Forelimb muscle (tissue), 1 donor: ENCODE data around the gene NHLRC4. TPM values are rescaled to one million over a fixed set of nuclear protein-coding genes. Genes with fewer than 3 reads are reported as not detected.

Experiments
- DNase-seq: peaks from one replicate; pipeline ENCODE4 v3.0.0-alpha.2; 2013; ENCODE audit warnings: low read depth
- polyA plus RNA-seq: library from polyadenylated mRNA; unstranded; fragments of 120-200 nt; gene quantifications from one replicate; pipeline ENCODE4 v1.2.1, GENCODE V29; 2013; ENCODE audit not compliant: insufficient read length

The NHLRC4 gene
- polyA plus RNA-seq, 1 donor: 0.99 TPM

DNA sequence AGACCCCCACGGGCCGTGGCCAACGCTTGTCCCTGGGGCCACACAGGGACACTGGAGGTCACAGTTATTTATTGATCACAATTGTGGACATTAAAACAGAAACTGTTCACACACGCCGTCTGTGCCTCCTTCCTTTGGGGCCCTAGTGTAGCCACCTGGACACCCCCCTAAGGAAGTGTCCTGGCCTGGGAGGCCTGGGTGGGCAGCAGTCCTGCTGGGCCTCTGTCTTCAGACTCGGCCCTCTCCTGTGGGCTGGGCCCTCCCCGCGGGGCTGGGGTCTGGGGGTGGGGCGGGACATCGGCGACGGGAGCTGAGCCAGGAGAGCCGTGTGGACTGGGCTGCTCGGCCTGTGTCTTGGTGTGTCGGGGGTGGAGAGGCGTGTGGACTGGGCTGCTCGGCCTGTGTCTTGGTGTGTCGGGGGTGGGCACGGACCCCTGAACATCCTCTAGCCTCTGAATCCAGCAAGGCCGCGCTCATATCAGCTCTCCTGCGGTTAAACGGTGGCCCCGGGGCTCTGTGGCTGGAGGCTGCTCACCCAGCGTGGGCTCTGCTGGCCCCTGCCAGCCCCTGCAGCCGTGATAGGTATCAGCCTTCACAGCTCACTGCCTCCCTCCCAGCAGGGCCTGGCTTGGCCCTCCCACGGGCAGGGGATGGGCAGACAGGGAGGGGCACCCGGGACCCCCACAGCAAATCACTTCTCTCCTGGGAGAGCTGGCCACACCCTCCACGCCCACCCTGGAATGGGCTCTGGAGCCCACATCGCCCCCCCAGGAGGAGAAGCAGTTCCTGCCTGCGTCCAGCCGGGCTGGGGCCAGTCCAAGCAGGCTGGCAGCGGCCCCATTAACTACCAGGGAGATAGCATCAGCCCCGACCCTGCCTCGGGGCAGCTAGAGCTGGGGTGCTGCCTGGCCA, 1.1 kb upstream of the NHLRC4 start:
- no peak for DNase-seq

DNA sequence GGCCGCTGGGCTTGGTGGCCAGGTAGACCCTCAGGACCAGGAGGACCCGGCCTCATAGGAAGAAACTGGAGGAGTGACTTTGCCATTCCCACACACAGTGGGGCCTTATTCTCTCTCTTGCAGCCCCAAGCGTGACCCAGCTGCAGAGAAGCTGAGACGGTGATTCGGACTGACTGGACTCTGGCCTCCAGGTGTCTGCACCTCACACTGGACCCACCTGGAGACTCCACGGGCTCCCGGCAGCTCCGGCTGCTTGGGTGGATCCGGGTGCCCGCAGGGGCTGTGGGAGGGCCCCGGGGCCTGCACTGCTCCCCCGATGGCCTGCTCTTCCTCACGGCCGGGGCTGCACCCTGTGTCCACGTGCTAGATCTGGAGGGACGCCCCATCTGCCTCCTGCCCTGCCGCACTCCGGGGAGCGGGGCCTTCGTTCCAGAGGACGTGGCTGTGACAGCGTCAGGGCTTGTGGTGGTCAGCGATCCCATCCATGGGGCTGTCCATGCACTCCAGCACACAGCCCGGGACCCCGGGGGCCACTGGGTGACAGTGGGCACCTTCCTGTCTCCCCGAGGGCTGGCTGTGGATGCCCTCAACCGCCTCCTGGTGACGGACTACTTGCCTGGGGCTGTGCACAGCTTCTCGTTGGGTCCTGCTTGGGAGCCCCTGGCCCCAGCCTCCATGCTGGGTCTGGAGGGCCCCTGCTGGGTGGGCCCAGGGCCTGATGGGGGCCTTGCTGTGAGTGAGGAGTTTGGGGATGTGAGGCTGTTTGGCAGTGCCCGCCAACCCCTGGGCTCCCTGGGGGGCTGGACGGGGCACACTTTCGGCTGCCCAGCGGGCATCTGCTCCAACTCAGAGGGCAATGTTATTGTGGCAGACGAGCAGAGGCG, 810 bp downstream of the NHLRC4 start:
- DNase-seq: no peak

DNA sequence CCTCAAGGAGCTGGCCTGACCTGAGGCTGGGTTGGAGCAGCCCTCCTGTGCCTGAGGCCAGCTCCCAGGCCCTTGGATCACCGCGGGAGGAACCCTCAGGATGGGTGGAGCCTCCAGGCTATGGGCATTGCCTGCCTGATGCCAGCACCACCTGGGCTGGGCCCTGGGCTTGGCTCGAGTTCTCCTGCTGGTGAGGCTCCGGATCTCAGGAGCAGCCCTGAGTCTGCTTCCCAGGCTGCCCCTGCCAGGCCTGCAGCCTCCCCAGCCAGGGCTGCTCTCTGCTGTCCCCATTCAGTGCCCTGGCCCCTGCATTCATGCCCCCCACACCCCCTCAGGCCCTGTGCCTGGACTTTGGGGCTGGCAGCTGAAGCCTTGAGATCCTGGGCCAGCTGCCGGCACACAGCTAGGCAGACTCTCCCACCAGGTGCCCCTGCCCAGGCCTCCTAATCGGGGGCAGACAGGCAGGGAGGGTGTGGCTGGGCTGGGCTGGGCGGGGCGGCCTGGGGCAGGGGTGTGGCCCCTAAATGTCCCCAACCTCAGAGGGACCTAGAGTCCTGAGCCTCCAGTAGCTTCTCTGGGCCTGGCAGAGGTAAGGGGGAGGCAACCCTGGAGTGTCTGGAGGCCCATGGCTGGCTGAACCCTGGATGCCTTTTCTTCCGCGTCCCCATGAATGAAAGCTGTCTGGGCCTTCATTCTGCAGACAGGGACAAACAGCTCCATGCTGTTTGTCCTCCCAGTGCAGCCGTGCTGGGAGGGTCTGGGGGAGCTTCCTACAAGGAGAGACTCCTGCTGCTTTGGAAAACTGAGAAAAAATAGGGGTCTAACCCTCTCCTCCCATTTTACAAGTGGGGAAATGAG, 1.8 kb downstream of the NHLRC4 start:
- DNase-seq: no peak

DNA sequence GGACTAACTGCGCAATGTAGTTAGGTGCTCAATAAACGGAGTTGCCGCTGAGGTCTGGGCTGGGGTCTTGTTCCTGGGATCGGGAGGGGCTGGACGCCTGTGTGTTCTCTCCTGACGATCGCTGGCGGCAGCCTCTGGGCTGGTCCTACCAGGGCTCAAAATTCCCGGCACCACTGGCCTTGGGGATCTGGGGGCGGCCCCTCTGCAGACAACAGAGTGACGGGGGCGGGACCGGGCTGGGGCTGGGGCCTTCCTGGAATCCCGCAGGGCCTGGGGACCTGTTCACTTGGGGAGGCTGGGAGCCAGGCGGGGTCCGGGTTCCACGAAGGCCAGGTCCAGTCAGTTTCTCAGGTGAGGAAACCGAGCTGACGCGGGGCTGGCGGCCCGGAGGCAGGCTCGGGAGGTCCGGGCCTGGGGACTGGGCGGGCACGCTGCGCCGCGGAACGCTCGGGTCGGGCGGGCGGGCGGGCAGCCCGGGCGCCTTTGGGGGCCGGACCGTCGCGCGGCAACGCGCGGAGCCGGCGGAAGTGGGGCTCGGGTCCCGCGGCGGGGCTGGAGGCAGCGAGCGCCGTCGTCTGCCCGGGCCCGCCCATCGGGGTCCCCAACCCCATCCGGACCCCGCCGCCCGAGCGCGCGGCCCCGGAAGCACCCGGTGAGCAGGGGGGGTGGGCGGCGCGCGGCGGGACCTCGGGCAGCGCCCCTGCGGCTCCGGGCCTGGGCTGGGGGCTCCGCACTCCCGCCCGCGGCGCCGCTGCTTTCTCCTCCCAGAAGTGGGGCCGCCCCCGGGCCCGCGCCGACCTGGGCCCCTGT, 2.8 kb downstream of the NHLRC4 start, which contains the start of gene PIGQ:
PIGQ (plus strand) TSS at position 524 of the 810 bp plus-strand sequence. CDS start 4,107 bp downstream, outside the sequence.
- DNase-seq: no peak

DNA sequence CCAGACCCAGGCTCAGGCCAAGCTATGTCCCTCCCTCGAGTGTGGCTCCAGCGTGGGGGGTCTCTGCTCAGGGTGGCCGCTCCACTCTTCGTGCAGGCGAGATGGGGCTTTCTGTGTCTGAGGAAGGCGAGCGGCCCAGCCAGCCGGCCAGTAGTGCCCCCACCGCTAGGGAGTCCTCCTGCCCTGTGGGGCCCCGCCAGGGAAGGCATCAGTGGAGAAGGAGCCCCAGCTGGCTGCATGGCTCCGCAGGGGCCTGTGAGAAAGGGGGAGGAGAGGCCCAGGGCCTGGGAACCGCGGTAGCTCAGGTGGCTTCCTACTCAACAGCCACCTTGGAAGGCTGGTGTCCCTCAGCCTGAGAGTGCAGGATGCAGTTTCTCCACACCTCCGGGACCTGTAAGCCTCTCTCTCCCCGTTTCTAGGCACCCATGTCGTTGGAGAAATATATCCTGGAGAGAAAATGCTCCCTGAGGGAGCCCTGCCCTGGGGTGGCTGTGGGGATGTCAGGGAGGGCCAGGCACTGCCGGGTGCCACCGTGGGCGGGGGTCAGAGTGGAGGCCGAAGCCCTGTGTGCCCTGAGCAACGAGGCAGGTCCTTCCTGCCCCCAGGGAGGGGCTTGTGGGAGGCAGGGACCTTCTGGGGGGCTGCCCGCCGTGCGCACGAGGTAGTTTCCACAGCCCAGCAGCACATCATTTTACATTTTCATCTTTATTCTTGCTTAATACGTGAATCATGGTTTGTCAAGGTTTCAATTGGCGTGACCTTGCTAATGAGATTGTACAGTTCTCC, 6.3 kb downstream of the NHLRC4 start:
- no peak for DNase-seq

DNA sequence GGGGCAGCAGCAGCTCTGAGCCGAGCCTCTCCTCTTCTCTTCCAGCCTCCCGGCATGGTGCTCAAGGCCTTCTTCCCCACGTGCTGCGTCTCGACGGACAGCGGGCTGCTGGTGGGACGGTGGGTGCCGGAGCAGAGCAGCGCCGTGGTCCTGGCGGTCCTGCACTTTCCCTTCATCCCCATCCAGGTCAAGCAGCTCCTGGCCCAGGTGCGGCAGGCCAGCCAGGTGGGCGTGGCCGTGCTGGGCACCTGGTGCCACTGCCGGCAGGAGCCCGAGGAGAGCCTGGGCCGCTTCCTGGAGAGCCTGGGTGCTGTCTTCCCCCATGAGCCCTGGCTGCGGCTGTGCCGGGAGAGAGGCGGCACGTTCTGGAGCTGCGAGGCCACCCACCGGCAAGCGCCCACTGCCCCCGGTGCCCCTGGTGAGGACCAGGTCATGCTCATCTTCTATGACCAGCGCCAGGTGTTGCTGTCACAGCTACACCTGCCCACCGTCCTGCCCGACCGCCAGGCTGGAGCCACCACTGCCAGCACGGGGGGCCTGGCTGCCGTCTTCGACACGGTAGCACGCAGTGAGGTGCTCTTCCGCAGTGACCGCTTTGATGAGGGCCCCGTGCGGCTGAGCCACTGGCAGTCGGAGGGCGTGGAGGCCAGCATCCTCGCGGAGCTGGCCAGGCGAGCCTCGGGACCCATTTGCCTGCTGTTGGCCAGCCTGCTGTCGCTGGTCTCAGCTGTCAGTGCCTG, 7.4 kb downstream of the NHLRC4 start:
- DNase-seq: no peak

DNA sequence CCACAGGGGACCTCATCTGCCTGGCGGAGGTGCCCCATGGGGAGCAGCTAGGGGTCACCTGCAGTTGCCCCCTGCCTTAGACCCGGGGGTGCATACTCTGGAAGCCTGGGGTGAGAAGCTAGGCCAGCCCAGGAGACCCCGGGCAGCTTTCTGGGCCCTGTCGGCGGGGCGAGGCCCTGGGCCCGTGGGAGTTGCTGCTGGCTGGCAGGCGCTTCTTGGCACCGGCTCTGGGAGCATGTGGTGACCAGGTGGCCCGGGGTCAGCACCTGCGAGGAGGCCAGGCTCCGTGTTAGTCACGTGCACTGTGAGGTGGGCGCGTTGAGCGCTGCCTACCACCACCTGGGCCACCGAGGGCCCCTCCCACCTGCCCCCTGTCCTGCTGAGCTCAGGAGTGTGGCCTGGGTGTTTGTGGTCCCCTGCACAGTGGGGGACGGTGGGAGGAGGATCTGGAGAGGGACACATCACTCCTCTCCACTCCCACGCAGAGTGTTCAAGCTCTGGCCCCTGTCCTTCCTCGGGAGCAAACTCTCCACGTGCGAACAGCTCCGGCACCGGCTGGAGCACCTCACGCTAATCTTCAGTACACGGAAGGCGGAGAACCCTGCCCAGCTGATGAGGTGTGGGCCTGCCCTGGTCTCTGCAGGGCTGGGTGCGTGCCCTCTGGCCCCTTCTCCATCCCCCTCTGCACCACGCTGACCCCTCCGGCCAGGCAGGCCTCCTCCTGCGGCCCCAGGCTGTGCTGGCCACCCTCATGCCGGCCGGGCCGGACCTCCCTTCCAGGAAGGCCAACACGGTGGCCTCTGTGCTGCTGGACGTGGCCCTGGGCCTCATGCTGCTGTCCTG, 8.8 kb downstream of the NHLRC4 start:
- no peak for DNase-seq

DNA sequence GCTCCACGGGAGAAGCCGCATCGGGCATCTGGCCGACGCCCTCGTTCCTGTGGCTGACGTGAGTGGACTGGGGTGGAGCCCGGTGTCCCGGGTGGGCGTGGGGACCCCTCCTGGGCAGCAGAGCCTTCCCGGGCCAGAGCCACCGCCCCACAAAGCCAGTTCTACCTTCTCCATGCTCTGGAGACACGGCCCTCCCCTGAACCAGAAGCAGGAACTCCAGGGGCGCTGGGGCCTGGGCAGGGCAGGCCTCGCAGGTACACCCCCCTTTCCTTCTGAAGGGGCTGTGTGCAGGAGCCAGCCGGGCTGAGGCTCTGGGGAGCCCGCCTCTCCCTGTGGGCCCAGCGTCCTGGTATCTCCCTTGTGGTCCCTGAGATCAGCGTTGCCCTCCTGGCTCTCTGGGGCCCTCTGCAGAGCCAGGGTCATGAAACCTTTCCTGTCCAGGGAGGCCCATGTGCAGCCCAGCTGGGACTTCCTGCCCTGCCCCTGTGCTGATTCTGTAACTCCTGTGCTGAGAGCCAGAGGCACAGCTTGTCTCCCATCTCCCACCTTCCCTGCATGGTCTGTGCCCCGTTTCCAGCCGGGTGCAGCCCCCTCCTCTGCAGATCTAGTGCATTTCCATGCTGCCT, 9.5 kb downstream of the NHLRC4 start:
- DNase-seq: no peak

DNA sequence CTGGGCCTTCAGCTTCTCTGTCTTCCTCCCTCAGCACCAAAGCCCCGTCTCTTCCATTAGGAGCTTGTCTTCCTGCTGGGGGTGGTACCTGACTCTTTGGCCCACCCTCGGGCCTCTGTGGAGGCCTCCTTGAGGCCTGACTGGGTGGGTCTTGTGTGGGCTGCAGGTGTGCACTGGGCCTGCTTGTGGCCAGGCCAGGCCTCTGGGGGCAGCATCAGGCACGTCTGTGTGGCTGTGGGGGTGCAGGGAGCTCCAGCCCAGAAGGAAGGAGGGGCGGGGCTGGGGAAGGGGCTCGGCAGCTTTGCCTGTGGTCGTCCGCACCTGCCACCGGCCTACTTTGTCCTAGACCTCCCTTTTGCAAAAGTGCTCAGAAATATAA, 10.0 kb downstream of the NHLRC4 start:
- no peak for DNase-seq

DNA sequence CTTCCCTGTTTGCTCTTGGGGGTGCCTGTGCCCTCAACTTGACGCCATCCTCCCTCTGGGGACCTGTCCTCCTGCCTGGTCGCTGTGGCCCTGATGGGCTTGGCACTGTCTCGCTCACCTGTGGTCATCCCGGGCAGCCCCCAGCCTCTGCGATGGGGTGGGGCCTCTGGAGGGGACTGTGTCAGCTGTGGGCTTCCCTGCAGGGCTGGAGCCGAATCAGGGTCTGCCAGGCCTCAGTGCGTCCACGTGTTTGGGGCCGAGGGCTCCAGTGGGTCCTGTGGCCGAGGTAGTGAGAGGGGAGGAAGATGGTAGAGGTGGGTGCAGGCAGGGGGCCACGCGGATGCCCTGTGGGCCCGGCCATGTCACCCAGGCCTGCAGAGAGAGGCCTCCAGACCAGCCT, 11.0 kb downstream of the NHLRC4 start:
- no peak for DNase-seq

DNA sequence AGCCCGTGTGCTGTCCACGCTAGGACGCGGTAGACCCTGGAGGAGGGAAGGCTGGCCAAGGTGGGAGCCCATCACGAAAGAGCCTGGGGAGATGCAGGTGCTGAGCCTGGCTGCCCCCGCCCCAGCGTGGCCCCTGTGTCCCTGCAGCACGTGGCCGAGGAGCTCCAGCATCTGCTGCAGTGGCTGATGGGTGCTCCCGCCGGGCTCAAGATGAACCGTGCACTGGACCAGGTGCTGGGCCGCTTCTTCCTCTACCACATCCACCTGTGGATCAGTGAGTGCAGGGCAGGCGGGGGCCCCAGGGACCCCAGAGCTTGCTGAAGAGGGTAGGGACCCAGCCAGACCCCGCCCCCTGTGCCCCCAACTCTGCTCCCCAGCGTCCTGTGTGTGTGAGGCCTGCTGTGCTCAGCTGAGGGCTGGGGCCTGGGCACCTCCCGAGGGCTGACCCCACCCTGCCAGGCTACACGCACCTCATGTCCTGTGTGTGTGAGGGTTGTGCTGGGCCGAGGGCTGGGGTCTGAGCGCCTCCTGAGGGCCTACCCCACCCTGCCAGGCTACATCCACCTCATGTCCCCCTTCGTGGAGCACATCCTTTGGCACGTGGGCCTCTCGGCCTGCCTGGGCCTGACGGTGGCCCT, 11.5 kb downstream of the NHLRC4 start:
- DNase-seq: no peak

DNA sequence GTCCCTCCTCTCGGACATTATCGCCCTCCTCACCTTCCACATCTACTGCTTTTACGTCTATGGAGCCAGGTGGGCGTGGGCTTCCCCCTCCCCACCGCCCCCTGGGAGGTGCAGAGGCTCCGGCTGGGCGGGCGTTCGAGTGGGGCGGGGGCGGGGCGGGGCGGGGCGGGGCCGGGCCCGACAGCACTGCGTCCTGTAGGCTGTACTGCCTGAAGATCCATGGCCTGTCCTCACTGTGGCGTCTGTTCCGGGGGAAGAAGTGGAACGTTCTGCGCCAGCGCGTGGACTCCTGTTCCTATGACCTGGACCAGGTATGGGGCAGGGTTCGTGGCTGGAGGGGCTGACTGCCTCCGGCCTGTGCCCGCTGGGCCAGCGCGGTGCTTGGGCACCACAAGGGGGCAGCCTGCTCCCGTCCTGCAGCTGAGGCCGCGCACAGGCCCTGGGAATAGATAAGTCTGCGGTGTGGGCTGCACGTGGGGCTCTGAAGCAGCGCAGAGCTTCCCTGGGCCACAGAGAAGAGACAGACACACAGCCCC, 12.1 kb downstream of the NHLRC4 start:
- no peak for DNase-seq

DNA sequence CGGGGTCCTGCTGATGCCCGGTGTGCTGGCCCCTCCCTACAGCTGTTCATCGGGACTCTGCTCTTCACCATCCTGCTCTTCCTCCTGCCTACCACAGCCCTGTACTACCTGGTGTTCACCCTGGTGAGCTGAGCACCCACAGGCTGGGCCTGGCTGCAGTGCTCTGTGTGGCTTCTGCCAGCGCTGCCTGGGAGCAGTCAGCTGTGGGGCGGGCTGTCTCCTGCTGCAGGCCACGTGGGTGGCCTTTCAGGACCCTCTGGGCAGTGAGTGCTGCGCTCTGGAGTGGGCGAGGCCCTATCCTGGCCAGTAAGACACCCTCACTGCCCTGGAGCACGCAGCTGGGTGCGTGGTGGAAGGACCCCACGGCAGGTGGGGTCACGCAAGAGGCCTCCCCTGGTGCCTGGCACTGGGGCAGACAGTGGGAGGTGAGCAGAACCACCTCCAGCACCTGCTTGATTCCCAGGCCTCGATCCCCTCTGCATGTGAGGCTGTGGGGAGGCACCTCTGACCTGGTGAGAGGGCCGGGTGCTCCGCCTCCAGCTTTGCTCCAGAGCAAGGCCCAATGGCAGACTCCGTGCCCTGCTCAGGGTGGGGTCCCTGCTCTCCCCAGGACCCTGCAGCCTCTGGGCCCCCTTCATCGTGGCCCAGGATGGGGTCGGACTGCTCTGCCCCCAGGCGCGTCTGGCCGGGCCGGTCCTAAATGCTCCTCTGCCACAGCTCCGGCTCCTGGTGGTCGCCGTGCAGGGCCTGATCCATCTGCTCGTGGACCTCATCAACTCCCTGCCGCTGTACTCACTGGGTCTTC, 13.5 kb downstream of the NHLRC4 start:
- DNase-seq: no peak

DNA sequence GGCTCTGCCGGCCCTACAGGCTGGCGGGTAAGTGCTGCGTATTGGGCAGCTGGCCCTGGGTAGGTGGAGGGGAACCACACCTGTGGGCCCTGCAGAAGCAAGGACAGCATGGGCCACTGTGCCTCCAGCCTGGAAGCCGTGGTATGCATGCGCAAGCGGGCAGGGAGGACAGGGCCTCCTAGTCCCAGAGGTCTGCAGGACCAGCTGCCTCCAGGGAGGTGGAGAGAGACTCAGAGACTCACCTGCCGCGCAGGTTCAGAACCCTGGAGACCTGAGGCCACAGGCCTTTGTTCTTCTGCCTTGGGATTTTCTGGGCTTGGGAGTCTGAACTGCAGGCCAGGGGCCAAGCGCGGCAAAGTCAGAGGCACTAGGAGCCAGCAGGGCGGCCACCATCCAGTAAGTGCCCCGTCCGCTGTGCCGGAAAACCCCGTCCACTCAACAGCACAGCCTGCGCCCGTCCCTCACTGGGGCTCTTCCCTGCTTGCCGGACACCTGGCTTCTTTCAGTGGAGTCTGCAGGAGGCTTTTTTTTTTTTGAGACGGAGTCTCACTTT, 14.2 kb downstream of the NHLRC4 start:
- no peak for DNase-seq

DNA sequence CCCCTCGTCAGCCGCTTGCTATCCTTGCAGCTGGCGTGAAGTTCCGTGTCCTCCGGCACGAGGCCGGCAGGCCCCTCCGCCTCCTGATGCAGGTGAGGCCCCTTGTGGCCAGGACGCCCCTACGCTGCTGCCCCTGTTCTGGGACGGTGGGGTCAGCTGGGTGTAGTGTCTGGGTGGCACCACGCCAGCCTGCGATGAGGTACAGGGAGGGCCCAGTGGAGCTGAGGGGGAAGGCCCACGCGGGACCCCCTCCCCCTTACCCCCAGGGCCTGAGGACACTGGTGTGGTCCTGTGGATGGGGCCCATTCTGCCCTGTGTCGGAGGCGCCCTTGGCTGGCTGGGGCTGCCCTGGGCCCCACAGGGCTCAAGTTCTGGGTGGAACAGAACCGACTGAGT, 15.4 kb downstream of the NHLRC4 start:
- DNase-seq: no peak
